HL-60/S4 treated with retinoic acid at 250 ng/mL for 4 days and 3 days (cell line): ENCODE results near the gene RCOR1.

Experiments
- in situ Hi-C: fragments of 300-500 bp; cut with MboI; formaldehyde crosslinking; loops from 2 replicates; pipeline ENCODE4 v1.7.0; 2022; ENCODE audit warnings: low sequenced_read_pairs

Gene RCOR1

DNA sequence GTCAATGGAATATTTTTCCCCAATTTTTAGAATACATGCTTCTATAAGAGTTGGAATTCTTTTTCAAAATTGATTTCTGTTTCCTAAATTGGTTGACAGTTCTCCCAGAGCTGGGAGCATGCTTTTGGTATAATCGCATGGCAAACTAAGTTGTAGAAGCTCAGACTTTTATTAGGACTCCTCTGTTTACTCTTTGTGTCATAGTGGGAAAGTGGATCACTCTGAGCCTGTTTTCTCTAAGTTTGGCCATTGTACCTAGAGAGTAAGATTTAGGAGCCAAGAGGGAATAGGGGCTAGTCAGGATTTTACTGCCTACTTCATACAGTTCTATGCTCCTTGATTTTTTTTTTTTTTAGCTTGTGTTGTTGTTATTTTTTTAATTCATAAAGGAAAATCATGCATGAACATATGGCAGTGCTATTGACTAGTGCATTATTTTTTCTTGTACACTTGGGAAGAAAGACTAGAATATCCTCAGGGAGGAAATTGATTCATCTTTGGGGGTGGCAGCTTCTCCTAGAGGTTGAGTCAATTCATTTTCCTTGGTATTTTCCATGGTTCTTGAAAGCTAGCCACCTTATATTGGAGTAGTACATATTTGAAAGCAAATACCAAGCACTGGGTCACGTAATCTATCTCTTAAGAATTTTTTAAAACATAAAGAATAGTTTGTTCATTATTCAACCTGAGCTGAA lies 107.1 kb downstream of the RCOR1 start:
- in situ Hi-C loops: loop anchor here (25.0 kb wide), 1 partner anchor 588 kb away; no protein-coding TSS in a partner anchor

DNA sequence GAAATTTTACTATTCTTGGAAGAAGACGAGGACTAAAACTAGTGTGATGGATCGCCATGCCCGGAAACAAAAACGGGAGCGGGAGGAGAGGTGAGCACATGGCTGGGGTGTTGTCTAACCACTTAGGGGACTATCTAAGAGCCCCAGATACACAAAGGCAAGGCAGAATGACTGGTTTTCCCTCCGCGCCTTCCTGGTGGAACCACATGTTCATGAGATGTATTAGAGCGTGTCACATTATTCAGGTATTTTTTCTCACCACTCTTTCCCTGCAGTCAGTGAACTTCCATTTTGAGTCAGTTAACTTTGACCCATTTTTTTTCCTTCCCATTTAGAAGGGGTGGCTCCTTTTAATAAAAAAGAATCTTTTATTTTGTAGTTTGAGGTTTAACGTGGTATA lies 116.0 kb downstream of the RCOR1 start:
- in situ Hi-C loops: no loop called here

- in situ Hi-C loops: no loop called here
Observed at GRCh38 chr14:102711207-102711606, 118.8 kb downstream of the RCOR1 start.

DNA sequence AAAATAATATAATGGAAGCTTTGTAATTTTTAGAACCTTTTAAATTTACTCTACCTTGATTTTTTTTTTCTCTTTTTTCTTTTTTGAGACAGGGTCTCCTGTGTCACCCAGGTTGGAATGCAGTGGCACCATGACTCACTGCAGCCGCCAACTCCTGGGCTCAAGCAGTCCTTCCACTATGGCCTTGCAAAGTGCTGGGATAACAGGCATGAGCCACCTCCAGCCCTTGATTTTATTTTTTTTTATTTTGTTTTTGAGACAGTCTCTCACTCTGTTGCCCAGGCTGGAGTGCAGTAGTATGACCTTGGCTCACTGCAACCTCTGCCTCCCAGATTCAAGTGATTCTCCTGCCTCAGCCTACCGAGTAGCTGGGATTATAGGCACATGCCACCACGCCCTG lies 119.5 kb downstream of the RCOR1 start:
- in situ Hi-C loops: no loop called here

GRCh38 chr14:102717276-102717675 lies 124.8 kb downstream of the RCOR1 start:
- in situ Hi-C loops: no loop called here

DNA sequence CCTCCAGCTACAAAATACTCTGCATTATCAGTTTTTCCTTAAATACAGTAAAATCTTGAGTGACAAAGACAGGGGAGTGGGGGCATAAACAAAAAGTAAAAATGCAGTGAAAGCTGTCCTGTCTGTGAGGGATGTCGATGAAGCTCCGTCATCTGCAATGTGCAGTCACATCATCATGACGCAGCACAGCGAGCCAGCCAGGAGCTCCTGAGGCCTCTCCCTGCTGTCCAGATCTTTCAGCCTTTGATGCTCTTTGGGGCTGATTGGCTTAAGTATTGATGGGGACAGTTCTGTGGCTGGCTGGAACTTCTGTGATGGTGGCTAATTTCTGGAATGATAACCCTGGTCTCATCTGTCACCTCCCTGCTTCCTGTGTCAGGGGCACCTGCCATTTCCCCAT lies 130.2 kb downstream of the RCOR1 start:
- in situ Hi-C loops: no loop called here

DNA sequence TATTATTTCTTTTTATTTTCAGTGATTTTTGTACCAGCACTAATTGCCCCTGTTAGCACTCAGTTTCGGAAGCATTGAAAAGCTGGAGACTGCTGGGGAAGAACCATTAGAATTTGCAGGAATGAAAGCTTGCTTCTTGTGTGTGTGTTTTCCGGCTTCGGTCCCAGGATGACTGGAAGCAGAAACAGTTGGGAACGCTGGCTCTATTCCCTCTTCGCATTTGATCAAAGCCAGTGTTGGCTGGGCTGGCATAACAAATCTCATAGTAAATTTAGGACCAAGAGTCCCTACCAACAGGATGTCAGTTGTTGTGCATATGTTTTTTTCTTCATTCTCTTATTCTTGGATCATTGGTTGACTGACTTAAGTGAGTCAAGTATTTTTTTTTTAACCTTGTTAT lies 131.2 kb downstream of the RCOR1 start:
- in situ Hi-C loops: no loop called here

DNA sequence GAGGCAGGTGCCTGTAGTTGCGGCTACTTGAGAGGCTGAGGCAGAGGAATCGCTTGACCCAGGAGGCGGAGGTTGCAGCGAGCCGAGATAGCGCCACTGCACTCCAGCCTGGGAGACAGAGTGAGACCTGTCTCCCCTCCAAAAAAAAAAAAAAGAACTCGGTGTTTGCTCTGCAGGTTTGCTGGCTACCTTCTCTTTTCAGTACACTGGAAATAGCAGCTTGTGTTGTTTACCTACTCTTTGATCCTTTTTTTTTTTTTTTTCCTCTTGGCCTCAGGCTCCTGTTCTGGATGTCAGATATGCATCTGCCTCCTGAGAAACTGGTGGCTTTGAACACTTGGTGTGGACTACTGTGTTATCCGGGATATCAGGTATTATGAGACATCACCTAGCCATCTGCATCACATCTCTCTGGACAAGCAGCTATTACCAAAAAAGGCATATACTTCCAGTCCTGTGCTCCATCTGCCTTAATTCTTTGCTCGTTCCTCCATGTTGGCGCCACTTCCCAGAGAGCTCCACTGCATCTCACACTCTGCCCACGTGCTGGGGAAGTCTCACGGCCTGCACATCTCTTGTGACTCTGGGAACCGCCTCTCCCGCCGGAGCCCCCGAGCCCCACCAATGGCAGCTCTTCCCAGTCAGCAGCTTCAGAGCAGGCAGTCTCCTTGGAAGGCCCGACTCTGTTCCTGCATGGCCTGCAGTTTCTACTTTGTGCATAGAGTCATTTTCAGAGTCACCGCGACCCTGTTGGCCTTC lies 133.9 kb downstream of the RCOR1 start:
- in situ Hi-C loops: no loop called here

GRCh38 chr14:102727336-102728095 lies 135.1 kb downstream of the RCOR1 start:
- in situ Hi-C loops: no loop called here

- in situ Hi-C loops: no loop called here
Observed at GRCh38 chr14:102728501-102728900, 136.1 kb downstream of the RCOR1 start.

DNA sequence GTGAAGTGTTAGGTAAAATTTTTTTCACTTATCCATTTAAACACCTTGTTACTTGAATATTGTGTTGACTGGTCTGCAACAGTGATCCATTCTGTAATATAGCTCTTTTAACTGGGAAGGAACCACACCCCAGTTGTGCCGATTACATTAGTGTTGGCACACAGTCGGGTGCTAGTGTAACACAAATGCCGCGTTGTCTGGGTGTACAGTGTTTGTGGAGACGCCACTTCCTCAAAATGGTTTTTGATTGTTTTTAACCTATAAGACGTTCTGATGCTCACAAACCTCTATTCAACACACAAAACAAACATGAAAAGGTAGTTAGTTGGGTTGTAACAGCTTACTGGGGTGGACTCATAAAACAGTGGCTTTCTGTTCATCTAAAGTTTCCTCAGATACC lies 136.8 kb downstream of the RCOR1 start:
- in situ Hi-C loops: no loop called here

DNA sequence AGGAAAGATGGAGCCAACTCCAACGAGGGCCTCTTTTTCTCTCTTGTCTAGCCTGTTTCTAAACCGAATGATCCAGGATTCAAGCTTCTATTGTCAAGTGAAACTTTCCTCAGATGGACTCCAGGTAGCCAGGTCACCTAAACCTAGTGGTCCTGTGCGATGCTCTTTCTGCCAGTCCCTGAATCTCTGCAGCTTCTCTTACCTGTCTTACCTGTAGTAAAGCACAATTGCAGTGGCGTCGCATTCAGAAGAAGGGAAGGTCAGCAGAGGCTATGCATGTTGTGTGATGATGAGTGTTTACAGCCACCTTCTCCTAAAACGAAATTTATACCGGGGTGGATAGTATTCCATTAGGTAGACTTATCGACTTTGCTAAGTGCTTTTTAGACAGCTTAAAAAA lies 137.4 kb downstream of the RCOR1 start:
- in situ Hi-C loops: no loop called here

DNA sequence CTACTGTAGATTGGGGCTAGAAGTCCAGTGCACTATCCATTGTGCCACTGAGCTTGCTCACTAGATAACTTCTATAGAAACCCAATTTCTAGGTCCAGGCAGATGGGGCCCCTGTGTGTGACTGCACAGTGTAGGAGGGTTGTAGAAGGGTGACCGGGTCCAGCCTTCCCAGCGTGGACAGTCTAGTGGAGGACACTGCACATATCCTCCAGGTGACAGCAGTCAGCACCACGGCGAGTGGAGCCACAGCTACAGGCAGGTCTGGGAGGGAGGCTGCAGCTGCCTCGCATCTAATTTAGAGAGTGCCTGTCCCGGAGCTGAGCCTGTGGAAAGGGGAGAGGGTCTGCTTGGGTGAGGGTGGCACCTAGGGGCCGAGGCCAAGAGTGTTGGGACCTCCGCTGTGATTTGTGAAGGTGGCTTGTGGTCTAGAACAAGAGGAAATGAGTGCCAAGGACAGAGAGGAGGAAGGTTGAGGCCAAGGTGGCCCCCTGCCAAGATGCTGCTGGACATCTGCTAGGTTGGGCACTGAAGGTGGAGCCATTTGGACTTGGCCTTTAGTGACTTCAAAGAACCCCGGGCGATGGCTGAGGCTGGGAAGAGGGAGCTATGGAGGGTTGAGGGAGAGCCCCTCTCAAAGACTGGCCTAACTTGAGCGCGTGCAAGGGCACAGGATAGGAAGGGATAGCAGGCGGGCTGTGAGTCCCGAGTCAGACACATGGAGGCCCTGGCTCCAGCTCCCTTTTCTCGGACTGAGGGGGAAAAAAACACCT lies 138.8 kb downstream of the RCOR1 start:
- in situ Hi-C loops: no loop called here

- in situ Hi-C loops: no loop called here
Observed at GRCh38 chr14:102731871-102732800, 139.7 kb downstream of the RCOR1 start.

DNA sequence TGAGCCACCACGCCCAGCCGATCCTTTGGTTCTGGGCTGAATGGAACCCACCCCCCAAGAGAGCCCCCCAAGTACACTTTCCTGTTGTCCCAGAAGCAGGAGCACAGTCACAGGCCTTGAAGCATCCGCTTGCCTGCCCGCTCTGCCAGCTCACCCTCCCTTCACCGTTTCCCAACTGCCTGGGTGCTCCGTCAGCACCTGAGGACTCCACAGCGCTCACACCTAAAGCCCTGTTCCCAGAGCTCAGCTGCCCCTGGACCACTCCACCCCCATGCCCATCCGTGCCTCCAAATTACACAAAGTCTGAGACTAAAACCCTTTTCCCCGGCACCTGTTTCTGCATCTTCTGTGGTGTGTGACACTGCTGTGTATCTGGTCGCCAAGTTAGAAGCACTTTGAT lies 140.5 kb downstream of the RCOR1 start:
- in situ Hi-C loops: no loop called here

DNA sequence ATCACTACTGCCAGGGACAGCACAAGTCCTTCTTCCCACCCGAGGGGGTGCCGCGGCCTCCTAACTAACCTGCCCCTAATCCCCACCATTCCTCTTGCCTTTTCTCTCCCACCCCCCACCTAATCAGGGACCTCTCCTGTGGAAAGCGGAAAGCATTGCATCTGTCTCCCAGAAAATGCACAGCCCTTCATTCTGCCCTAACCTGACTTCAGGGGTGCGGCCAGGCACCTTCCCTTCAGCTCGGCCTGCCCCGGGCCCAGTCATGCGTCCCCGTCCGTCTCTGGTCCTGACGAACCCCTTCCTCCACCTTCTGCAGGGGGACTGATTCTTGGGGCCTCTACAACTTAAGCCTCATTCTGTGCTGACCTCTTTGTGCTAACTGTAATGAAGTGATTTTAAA lies 140.9 kb downstream of the RCOR1 start:
- in situ Hi-C loops: no loop called here

DNA sequence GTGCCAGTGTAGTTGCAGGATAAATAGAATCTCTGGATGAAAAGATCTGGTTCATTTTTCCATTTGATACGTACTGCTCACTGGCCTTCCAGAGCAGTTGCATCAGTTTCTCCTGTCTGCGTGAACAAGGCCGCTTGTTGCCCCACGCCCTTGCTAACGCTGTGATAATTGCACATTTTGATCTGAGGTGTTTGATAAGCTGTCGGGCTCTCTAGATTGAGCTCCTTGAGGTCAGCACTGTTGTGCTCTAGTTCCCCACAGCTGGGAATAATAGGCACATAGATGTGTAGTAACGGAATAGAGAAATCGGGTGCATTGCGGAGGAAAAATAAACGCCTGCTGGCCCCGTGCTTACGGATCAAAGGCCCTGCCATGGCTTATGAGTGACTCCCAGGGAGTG lies 142.0 kb downstream of the RCOR1 start:
- in situ Hi-C loops: no loop called here

- in situ Hi-C loops: no loop called here
Observed at GRCh38 chr14:102736956-102737355, 144.5 kb downstream of the RCOR1 start.

GRCh38 chr14:102737402-102738372 lies 145.2 kb downstream of the RCOR1 start:
- in situ Hi-C loops: no loop called here
